Glomerular visceral epithelial cell (primary cell): ENCODE results near the gene TOLLIP.

Experiments
- DNase-seq: peaks from one replicate; pipeline ENCODE4 v3.0.0-alpha.2; 2016; ENCODE audit errors: extremely low spot score

Gene TOLLIP

GRCh38 chr11:1298695-1299492 is 10.5 kb downstream of the TOLLIP start:
- no peak for DNase-seq

GRCh38 chr11:1297576-1298473 is 11.6 kb downstream of the TOLLIP start:
- DNase-seq, result no peak

GRCh38 chr11:1297011-1297575 is 12.3 kb downstream of the TOLLIP start:
- DNase-seq, result no peak

GRCh38 chr11:1296287-1296686 is 13.1 kb downstream of the TOLLIP start:
- DNase-seq, result no peak

- DNase-seq, result no peak
Observed at GRCh38 chr11:1295591-1295990, 13.8 kb downstream of the TOLLIP start.

- no peak for DNase-seq
Observed at GRCh38 chr11:1295086-1295485, 14.3 kb downstream of the TOLLIP start.

- no peak for DNase-seq
Observed at GRCh38 chr11:1293619-1294015, 15.8 kb downstream of the TOLLIP start.

GRCh38 chr11:1292644-1293618 is 16.5 kb downstream of the TOLLIP start:
- no peak for DNase-seq

GRCh38 chr11:1292018-1292643 is 17.3 kb downstream of the TOLLIP start:
- no peak for DNase-seq

- DNase-seq, result no peak
Observed at GRCh38 chr11:1291295-1292017, 18.0 kb downstream of the TOLLIP start.

GRCh38 chr11:1290052-1291040 is 19.1 kb downstream of the TOLLIP start:
- DNase-seq, result no peak

GRCh38 chr11:1289211-1289935 is 20.1 kb downstream of the TOLLIP start:
- no peak for DNase-seq

GRCh38 chr11:1288426-1289151 is 20.8 kb downstream of the TOLLIP start:
- no peak for DNase-seq

- DNase-seq, result no peak
Observed at GRCh38 chr11:1287928-1288327, 21.5 kb downstream of the TOLLIP start.

- no peak for DNase-seq
Observed at GRCh38 chr11:1285876-1286275, 23.6 kb downstream of the TOLLIP start.

GRCh38 chr11:1285316-1285744 is 24.1 kb downstream of the TOLLIP start:
- no peak for DNase-seq

- no peak for DNase-seq
Observed at GRCh38 chr11:1283906-1284305, 25.5 kb downstream of the TOLLIP start.
